ENCODE data around the gene CNGB1.
"Not testable (repeated sequence)": the region's sequence is repeated elsewhere in the genome, so short reads cannot be mapped to it uniquely, and the experiment has no call there.

Gene CNGB1

DNA sequence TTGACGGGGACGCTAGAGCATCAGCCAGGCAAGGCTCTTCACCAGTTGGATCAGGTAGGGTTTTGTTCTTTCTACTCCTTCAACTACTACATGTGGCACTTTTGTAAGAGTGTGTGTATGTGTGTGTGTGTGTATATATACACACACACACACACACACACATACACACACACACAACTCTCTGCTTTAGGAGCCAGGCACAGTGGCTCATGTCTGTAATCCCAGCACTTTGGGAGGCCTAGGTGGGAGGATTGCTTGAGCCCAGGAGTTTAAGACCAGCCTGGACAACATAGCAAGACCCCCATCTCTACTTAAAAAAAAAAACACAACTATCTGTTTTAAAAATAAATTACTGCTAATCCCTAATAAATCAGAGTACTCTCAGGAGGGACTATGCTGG is 53.4 kb downstream of the CNGB1 start:
- not testable (repeated sequence) for H4K12ac ChIP-seq (ENCODE audit: low read depth, low read length); H3K27ac ChIP-seq (ENCODE audit: low read depth, low read length); H3K18ac ChIP-seq (ENCODE audit: low read length); H3K4me2 ChIP-seq (ENCODE audit: low read length); H4K8ac ChIP-seq (ENCODE audit: low read depth, low read length); H2BK120ac ChIP-seq (ENCODE audit: insufficient read depth, low read length, poor library complexity); H3K4me1 ChIP-seq (ENCODE audit: control insufficient read depth in 1 of 2, insufficient read depth in 2 of 2, low read length in 2 of 2); DNase-seq; H2AFZ ChIP-seq (ENCODE audit: insufficient read depth, low read length, poor library complexity); H3K27me3 ChIP-seq (ENCODE audit: insufficient read depth, low read length); H3K4ac ChIP-seq (ENCODE audit: low read depth, low read length); H3K4me3 ChIP-seq (ENCODE audit: low read depth, low read length); H3K9ac ChIP-seq (ENCODE audit: low read length); H4K91ac ChIP-seq (ENCODE audit: low read depth, low read length); H3K36me3 ChIP-seq (ENCODE audit: control insufficient read depth in 1 of 2, insufficient read depth in 2 of 2, low read length in 2 of 2); H3K9me3 ChIP-seq (ENCODE audit: insufficient read depth, low read depth, low read length); H2AK5ac ChIP-seq (ENCODE audit: low read length); H2BK12ac ChIP-seq (ENCODE audit: low read length); H3K79me2 ChIP-seq (ENCODE audit: control insufficient read depth, insufficient read depth, low read length, poor library complexity); H3K79me1 ChIP-seq (ENCODE audit: low read length); H3K23ac ChIP-seq (ENCODE audit: low read length); H3K14ac ChIP-seq (ENCODE audit: low read length); H2BK5ac ChIP-seq (ENCODE audit: low read depth, low read length, poor library complexity)
- no CpG with 5 or more reads among the region's 2 CpGs for WGBS (ENCODE audit: extremely low coverage, insufficient coverage, insufficient read length)

DNA sequence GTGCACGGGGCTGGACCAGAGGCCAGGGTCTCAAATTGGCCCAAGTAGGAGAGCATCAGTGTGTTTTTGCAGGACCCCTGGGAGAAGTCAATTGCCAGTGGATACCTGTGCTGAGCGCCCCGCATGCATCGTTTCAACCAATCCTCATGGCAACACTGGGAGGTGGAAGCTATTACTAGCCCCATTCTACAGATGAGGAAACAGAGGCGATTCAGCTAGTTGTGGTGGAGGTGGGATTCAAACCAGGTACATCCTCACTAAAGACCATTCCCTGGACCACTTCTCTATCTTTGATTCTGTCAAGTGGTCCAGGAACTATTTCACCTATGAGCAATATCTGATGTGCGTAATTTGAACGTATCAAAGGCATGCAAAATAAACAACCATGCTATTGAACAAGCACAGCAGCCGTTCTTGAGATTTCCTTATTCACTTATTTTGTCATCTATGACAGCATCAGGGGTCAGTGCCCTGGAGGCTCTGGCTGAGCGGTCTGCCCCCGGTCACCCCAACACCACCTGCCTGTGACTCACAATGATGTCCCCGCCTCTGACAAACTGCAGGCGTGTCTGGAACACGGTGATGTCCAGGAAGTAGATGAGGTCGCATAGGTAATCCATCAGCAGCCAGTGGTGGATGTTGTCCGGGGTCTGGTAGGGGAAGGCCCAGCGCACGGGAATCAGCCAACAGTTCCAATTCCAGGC is 54.0 kb downstream of the CNGB1 start:
- no peak overlapping the region for H2BK5ac ChIP-seq (ENCODE audit: low read depth, low read length, poor library complexity)
- peaks cover 4 to 8% of the 10 kb centered on the region in 2 experiments for H3K4me1 ChIP-seq (ENCODE audit: control insufficient read depth in 1 of 2, insufficient read depth in 2 of 2, low read length in 2 of 2)
- no peak overlapping the region for H4K8ac ChIP-seq (ENCODE audit: low read depth, low read length)
- peaks cover 6% of the 10 kb centered on the region for H3K9me3 ChIP-seq (ENCODE audit: insufficient read depth, low read depth, low read length)
- no peak overlapping the region for H2BK12ac ChIP-seq (ENCODE audit: low read length)
- H3K4me2 ChIP-seq (ENCODE audit: low read length), result no peak overlapping the region
- H4K91ac ChIP-seq (ENCODE audit: low read depth, low read length), result no peak overlapping the region
- H3K23ac ChIP-seq (ENCODE audit: low read length), result no peak overlapping the region
- H3K79me1 ChIP-seq (ENCODE audit: low read length), result no peaks in the 10 kb centered on the region
- no peak for DNase-seq
- no peak overlapping the region for H3K14ac ChIP-seq (ENCODE audit: low read length)
- H3K18ac ChIP-seq (ENCODE audit: low read length), result no peak overlapping the region
- H3K9ac ChIP-seq (ENCODE audit: low read length), result no peak overlapping the region
- no peak overlapping the region for H3K4me3 ChIP-seq (ENCODE audit: low read depth, low read length)
- WGBS (ENCODE audit: extremely low coverage, insufficient coverage, insufficient read length), result no CpG with 5 or more reads among the region's 17 CpGs
- H3K79me2 ChIP-seq (ENCODE audit: control insufficient read depth, insufficient read depth, low read length, poor library complexity), result no peaks in the 10 kb centered on the region
- H2AK5ac ChIP-seq (ENCODE audit: low read length), result no peak overlapping the region
- no peak overlapping the region for H4K12ac ChIP-seq (ENCODE audit: low read depth, low read length)
- no peaks in the 10 kb centered on the region for H3K27me3 ChIP-seq (ENCODE audit: insufficient read depth, low read length)
- H3K36me3 ChIP-seq (ENCODE audit: control insufficient read depth in 1 of 2, insufficient read depth in 2 of 2, low read length in 2 of 2), result no peaks in the 10 kb centered on the region
- H2AFZ ChIP-seq (ENCODE audit: insufficient read depth, low read length, poor library complexity), result no peak overlapping the region
- no peak overlapping the region for H2BK120ac ChIP-seq (ENCODE audit: insufficient read depth, low read length, poor library complexity)
- H3K27ac ChIP-seq (ENCODE audit: low read depth, low read length), result no peak overlapping the region
- H3K4ac ChIP-seq (ENCODE audit: low read depth, low read length), result no peak overlapping the region

DNA sequence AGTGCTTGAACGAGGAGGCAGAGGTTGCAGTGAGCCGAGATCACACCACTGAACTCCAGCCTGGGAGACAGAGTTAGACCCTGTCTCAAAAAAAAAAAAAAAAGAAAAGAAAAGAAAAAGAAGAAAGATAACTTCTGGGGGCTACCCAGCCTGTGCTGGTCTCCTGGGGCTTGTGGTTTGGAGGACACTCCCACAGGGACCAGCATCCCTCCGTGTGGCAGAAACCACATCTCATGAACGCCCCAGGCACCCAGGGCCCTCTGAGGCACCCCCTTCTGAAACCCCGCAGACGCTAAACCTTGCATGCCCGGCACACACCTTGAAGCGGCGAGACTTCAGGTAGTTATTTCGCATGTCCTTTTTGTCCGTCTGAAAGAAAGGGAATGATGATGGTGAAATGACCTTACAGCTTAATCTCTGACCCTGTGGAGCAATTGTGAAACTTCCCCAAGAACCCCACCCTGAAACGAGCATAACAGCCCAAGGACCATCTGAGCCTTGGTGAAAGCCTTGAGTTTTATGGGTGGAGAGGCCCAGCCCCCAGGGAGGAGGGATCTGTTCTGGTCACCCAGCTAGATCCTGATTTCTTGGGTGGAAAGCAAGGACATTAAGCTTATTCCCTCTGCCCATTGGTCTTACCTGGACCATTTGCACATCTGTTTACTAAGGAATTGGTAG is 55.0 kb downstream of the CNGB1 start:
- H2AK5ac ChIP-seq (ENCODE audit: low read length), result no peak overlapping the region
- no peaks in the 10 kb centered on the region for H3K36me3 ChIP-seq (ENCODE audit: control insufficient read depth in 1 of 2, insufficient read depth in 2 of 2, low read length in 2 of 2)
- no peak overlapping the region for H4K8ac ChIP-seq (ENCODE audit: low read depth, low read length)
- H3K4me3 ChIP-seq (ENCODE audit: low read depth, low read length), result no peak overlapping the region
- no peak overlapping the region for H3K9ac ChIP-seq (ENCODE audit: low read length)
- H3K23ac ChIP-seq (ENCODE audit: low read length), result no peak overlapping the region
- H4K91ac ChIP-seq (ENCODE audit: low read depth, low read length), result no peak overlapping the region
- no CpG with 5 or more reads among the region's 12 CpGs for WGBS (ENCODE audit: extremely low coverage, insufficient coverage, insufficient read length)
- H2BK5ac ChIP-seq (ENCODE audit: low read depth, low read length, poor library complexity), result no peak overlapping the region
- no peaks in the 10 kb centered on the region for H3K27me3 ChIP-seq (ENCODE audit: insufficient read depth, low read length)
- no peak for DNase-seq
- H3K4me1 ChIP-seq (ENCODE audit: control insufficient read depth in 1 of 2, insufficient read depth in 2 of 2, low read length in 2 of 2), result peaks cover 9 to 14% of the 10 kb centered on the region in 2 experiments
- H3K4me2 ChIP-seq (ENCODE audit: low read length), result no peak overlapping the region
- peaks cover 6% of the 10 kb centered on the region for H3K9me3 ChIP-seq (ENCODE audit: insufficient read depth, low read depth, low read length)
- no peak overlapping the region for H3K4ac ChIP-seq (ENCODE audit: low read depth, low read length)
- no peak overlapping the region for H2AFZ ChIP-seq (ENCODE audit: insufficient read depth, low read length, poor library complexity)
- no peak overlapping the region for H4K12ac ChIP-seq (ENCODE audit: low read depth, low read length)
- H3K79me2 ChIP-seq (ENCODE audit: control insufficient read depth, insufficient read depth, low read length, poor library complexity), result no peaks in the 10 kb centered on the region
- no peak overlapping the region for H3K18ac ChIP-seq (ENCODE audit: low read length)
- H3K27ac ChIP-seq (ENCODE audit: low read depth, low read length), result no peak overlapping the region
- no peaks in the 10 kb centered on the region for H3K79me1 ChIP-seq (ENCODE audit: low read length)
- no peak overlapping the region for H3K14ac ChIP-seq (ENCODE audit: low read length)
- no peak overlapping the region for H2BK12ac ChIP-seq (ENCODE audit: low read length)
- no peak overlapping the region for H2BK120ac ChIP-seq (ENCODE audit: insufficient read depth, low read length, poor library complexity)

DNA sequence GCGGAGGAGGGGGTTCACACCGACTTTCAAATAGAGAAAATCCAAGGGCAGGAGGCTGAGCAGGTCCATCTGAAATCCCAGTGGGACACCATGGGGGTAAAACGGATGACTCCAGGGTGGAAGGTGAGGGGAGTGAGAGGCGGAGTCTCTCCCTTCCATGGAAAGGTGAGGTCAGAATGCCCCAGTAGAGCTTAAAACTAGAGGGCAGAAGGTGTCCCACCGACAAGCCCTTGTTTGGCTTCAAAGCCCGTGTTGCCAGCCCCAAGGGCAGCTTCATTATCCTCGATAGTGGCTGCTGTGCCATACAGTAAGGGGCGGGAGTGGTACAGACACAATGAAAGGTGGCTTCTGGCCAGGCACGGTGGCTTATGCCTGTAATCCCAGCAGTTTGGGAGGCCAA is 55.7 kb downstream of the CNGB1 start:
- H3K9me3 ChIP-seq (ENCODE audit: insufficient read depth, low read depth, low read length), result peaks cover 6% of the 10 kb centered on the region
- no peak overlapping the region for H3K4me3 ChIP-seq (ENCODE audit: low read depth, low read length)
- no peak overlapping the region for H2AK5ac ChIP-seq (ENCODE audit: low read length)
- H2BK120ac ChIP-seq (ENCODE audit: insufficient read depth, low read length, poor library complexity), result no peak overlapping the region
- H4K8ac ChIP-seq (ENCODE audit: low read depth, low read length), result no peak overlapping the region
- no peaks in the 10 kb centered on the region for H3K79me2 ChIP-seq (ENCODE audit: control insufficient read depth, insufficient read depth, low read length, poor library complexity)
- no peak overlapping the region for H2BK5ac ChIP-seq (ENCODE audit: low read depth, low read length, poor library complexity)
- H4K12ac ChIP-seq (ENCODE audit: low read depth, low read length), result no peak overlapping the region
- H3K4me1 ChIP-seq (ENCODE audit: control insufficient read depth in 1 of 2, insufficient read depth in 2 of 2, low read length in 2 of 2), result peaks cover 9 to 14% of the 10 kb centered on the region in 2 experiments
- no peak overlapping the region for H2AFZ ChIP-seq (ENCODE audit: insufficient read depth, low read length, poor library complexity)
- no CpG with 5 or more reads among the region's 9 CpGs for WGBS (ENCODE audit: extremely low coverage, insufficient coverage, insufficient read length)
- no peak overlapping the region for H3K9ac ChIP-seq (ENCODE audit: low read length)
- H3K27me3 ChIP-seq (ENCODE audit: insufficient read depth, low read length), result no peaks in the 10 kb centered on the region
- H4K91ac ChIP-seq (ENCODE audit: low read depth, low read length), result no peak overlapping the region
- H3K23ac ChIP-seq (ENCODE audit: low read length), result no peak overlapping the region
- no peaks in the 10 kb centered on the region for H3K79me1 ChIP-seq (ENCODE audit: low read length)
- DNase-seq, result no peak
- no peak overlapping the region for H3K4me2 ChIP-seq (ENCODE audit: low read length)
- H3K27ac ChIP-seq (ENCODE audit: low read depth, low read length), result no peak overlapping the region
- no peak overlapping the region for H3K18ac ChIP-seq (ENCODE audit: low read length)
- no peak overlapping the region for H2BK12ac ChIP-seq (ENCODE audit: low read length)
- no peak overlapping the region for H3K4ac ChIP-seq (ENCODE audit: low read depth, low read length)
- no peaks in the 10 kb centered on the region for H3K36me3 ChIP-seq (ENCODE audit: control insufficient read depth in 1 of 2, insufficient read depth in 2 of 2, low read length in 2 of 2)
- no peak overlapping the region for H3K14ac ChIP-seq (ENCODE audit: low read length)

Measured in trophoblast cell (in vitro differentiated cells and primary cell).